Measurements from ENCODE around the gene IGSF11. TPM values are rescaled to one million over a fixed set of nuclear protein-coding genes. Genes with fewer than 3 reads are reported as not detected.
A peak's percentile ranks its signal among the peaks of the same experiment; 100 is the strongest.
"Not testable (repeated sequence)": the region's sequence is repeated elsewhere in the genome, so short reads cannot be mapped to it uniquely, and the experiment has no call there.

IGSF11 gene
- total RNA-seq, 5 donors from 2014 or later (not counting 1 experiment from before 2014, with no cell fraction given): 0.20 to 0.70 (median 0.41) TPM

GRCh38 chr3:118981494-118982134 is 53.0 kb downstream of the IGSF11 start:
- no peak overlapping the region for H3K4me3 Mint-ChIP-seq
- peaks cover 6 to 11% (median 9%) of the 10 kb centered on the region in 3 donors for H3K4me1 Mint-ChIP-seq
- Histone ChIP-seq H3K27ac (ENCODE audit: low read length) (no peak overlapping the region), H3K27me3 (replicated peaks in 1 of 2; ENCODE audit: control insufficient read depth in 2 of 2, extremely low read depth in 1 of 2, insufficient read depth in 2 of 2, low read length in 1 of 2) (no peaks in the 10 kb centered on the region), H3K36me3 (ENCODE audit: control insufficient read depth in 2 of 2, extremely low read depth in 1 of 2, insufficient read depth in 1 of 2, low read length in 1 of 2) (no peaks in the 10 kb centered on the region), H3K4me1 (ENCODE audit: control insufficient read depth in 1 of 2, extremely low read depth in 1 of 2, insufficient read depth in 2 of 2, low read length in 2 of 2) (peaks cover 0 to 2% of the 10 kb centered on the region in 2 experiments), H3K9me3 (no peaks in the 10 kb centered on the region), H3K4me3 (ENCODE audit: control insufficient read depth in 1 of 2, extremely low read depth in 1 of 2, low read length in 1 of 2) (no peak overlapping the region)
- H3K36me3 Mint-ChIP-seq: no peaks in the 10 kb centered on the region
- peaks cover 0 to 7% of the 10 kb centered on the region in 2 donors for H3K27me3 Mint-ChIP-seq
- ChIA-PET POLR2A (no interaction called here), CTCF (no interaction called here)
- H3K27ac Mint-ChIP-seq: no peak overlapping the region
- ATAC-seq (replicated peaks in 1 of 4): no peak
- WGBS (ENCODE audit: insufficient coverage): 91% methylated on average over 6 of the region's 6 CpGs
- DNase-seq: no peak
- H3K9me3 Mint-ChIP-seq: no peaks in the 10 kb centered on the region

GRCh38 chr3:118980832-118981231 is 53.8 kb downstream of the IGSF11 start:
- Mint-ChIP-seq H3K9me3 (no peaks in the 10 kb centered on the region), H3K27ac (no peak overlapping the region), H3K36me3 (no peaks in the 10 kb centered on the region), H3K4me1 (peaks cover 8 to 14% (median 10%) of the 10 kb centered on the region in 3 donors), H3K27me3 (peaks cover 0 to 7% of the 10 kb centered on the region in 2 donors), H3K4me3 (no peak overlapping the region)
- Histone ChIP-seq H3K27me3 (replicated peaks in 1 of 2; ENCODE audit: control insufficient read depth in 2 of 2, extremely low read depth in 1 of 2, insufficient read depth in 2 of 2, low read length in 1 of 2) (no peaks in the 10 kb centered on the region), H3K4me1 (ENCODE audit: control insufficient read depth in 1 of 2, extremely low read depth in 1 of 2, insufficient read depth in 2 of 2, low read length in 2 of 2) (peaks cover 0 to 2% of the 10 kb centered on the region in 2 experiments), H3K36me3 (ENCODE audit: control insufficient read depth in 2 of 2, extremely low read depth in 1 of 2, insufficient read depth in 1 of 2, low read length in 1 of 2) (no peaks in the 10 kb centered on the region), H3K27ac (ENCODE audit: low read length) (no peak overlapping the region), H3K4me3 (ENCODE audit: control insufficient read depth in 1 of 2, extremely low read depth in 1 of 2, low read length in 1 of 2) (no peak overlapping the region), H3K9me3 (no peaks in the 10 kb centered on the region)
- ChIA-PET CTCF (no interaction called here), POLR2A (no interaction called here)
- ATAC-seq (replicated peaks in 1 of 4) (no peak), DNase-seq (no peak)
- no CpG with 5 or more reads among the region's 2 CpGs for WGBS (ENCODE audit: insufficient coverage)

- CTCF ChIA-PET: no interaction called here
- ATAC-seq (replicated peaks in 1 of 4) (no peak), DNase-seq (no peak)
- no peak overlapping the region for H3K4me3 ChIP-seq (ENCODE audit: control insufficient read depth in 1 of 2, extremely low read depth in 1 of 2, low read length in 1 of 2)
- H3K27me3 ChIP-seq (replicated peaks in 1 of 2; ENCODE audit: control insufficient read depth in 2 of 2, extremely low read depth in 1 of 2, insufficient read depth in 2 of 2, low read length in 1 of 2): no peaks in the 10 kb centered on the region
- H3K27me3 Mint-ChIP-seq: peaks cover 0 to 4% of the 10 kb centered on the region in 2 donors
- H3K9me3 Mint-ChIP-seq: no peaks in the 10 kb centered on the region
- WGBS (ENCODE audit: insufficient coverage): 100% methylated on average over 4 of the region's 5 CpGs
- H3K4me1 Mint-ChIP-seq: peaks cover 5 to 7% (median 6%) of the 10 kb centered on the region in 3 donors
- H3K9me3 ChIP-seq: no peaks in the 10 kb centered on the region
- no peak overlapping the region for H3K4me3 Mint-ChIP-seq
- POLR2A ChIA-PET: no interaction called here
- H3K27ac ChIP-seq (ENCODE audit: low read length): no peak overlapping the region
- no peaks in the 10 kb centered on the region for H3K36me3 Mint-ChIP-seq
- H3K36me3 ChIP-seq (ENCODE audit: control insufficient read depth in 2 of 2, extremely low read depth in 1 of 2, insufficient read depth in 1 of 2, low read length in 1 of 2): no peaks in the 10 kb centered on the region
- H3K4me1 ChIP-seq (ENCODE audit: control insufficient read depth in 1 of 2, extremely low read depth in 1 of 2, insufficient read depth in 2 of 2, low read length in 2 of 2): no peaks in the 10 kb centered on the region
- H3K27ac Mint-ChIP-seq: no peak overlapping the region
Measured at GRCh38 chr3:118978393-118978758, 56.3 kb downstream of the IGSF11 start.

GRCh38 chr3:118977671-118978392 is 56.8 kb downstream of the IGSF11 start:
- ChIA-PET POLR2A (no interaction called here), CTCF (no interaction called here)
- ATAC-seq (replicated peaks in 1 of 4) (peak in 1 of 4 experiments; percentile 26), DNase-seq (no peak)
- no peak overlapping the region for H3K27ac Mint-ChIP-seq
- no peaks in the 10 kb centered on the region for H3K4me1 ChIP-seq (ENCODE audit: control insufficient read depth in 1 of 2, extremely low read depth in 1 of 2, insufficient read depth in 2 of 2, low read length in 2 of 2)
- H3K27me3 Mint-ChIP-seq: peaks cover 0 to 4% of the 10 kb centered on the region in 2 donors
- H3K36me3 Mint-ChIP-seq: no peaks in the 10 kb centered on the region
- H3K36me3 ChIP-seq (ENCODE audit: control insufficient read depth in 2 of 2, extremely low read depth in 1 of 2, insufficient read depth in 1 of 2, low read length in 1 of 2): no peaks in the 10 kb centered on the region
- WGBS (ENCODE audit: insufficient coverage): 85% methylated on average over 8 of the region's 8 CpGs
- no peaks in the 10 kb centered on the region for H3K27me3 ChIP-seq (replicated peaks in 1 of 2; ENCODE audit: control insufficient read depth in 2 of 2, extremely low read depth in 1 of 2, insufficient read depth in 2 of 2, low read length in 1 of 2)
- H3K27ac ChIP-seq (ENCODE audit: low read length): no peak overlapping the region
- no peak overlapping the region for H3K4me3 ChIP-seq (ENCODE audit: control insufficient read depth in 1 of 2, extremely low read depth in 1 of 2, low read length in 1 of 2)
- no peaks in the 10 kb centered on the region for H3K9me3 ChIP-seq
- no peak overlapping the region for H3K4me3 Mint-ChIP-seq
- peaks cover 5 to 7% (median 6%) of the 10 kb centered on the region in 3 donors for H3K4me1 Mint-ChIP-seq
- H3K9me3 Mint-ChIP-seq: no peaks in the 10 kb centered on the region

- Mint-ChIP-seq H3K27me3 (peaks cover 0 to 4% of the 10 kb centered on the region in 2 donors), H3K36me3 (no peaks in the 10 kb centered on the region), H3K27ac (no peak overlapping the region), H3K4me3 (no peak overlapping the region), H3K4me1 (peaks cover 5 to 7% (median 6%) of the 10 kb centered on the region in 3 donors), H3K9me3 (no peaks in the 10 kb centered on the region)
- no peaks in the 10 kb centered on the region for H3K36me3 ChIP-seq (ENCODE audit: control insufficient read depth in 2 of 2, extremely low read depth in 1 of 2, insufficient read depth in 1 of 2, low read length in 1 of 2)
- no peaks in the 10 kb centered on the region for H3K9me3 ChIP-seq
- POLR2A ChIA-PET: no interaction called here
- no peak overlapping the region for H3K27ac ChIP-seq (ENCODE audit: low read length)
- ATAC-seq (replicated peaks in 1 of 4): no peak
- no peaks in the 10 kb centered on the region for H3K4me1 ChIP-seq (ENCODE audit: control insufficient read depth in 1 of 2, extremely low read depth in 1 of 2, insufficient read depth in 2 of 2, low read length in 2 of 2)
- no peak overlapping the region for H3K4me3 ChIP-seq (ENCODE audit: control insufficient read depth in 1 of 2, extremely low read depth in 1 of 2, low read length in 1 of 2)
- H3K27me3 ChIP-seq (replicated peaks in 1 of 2; ENCODE audit: control insufficient read depth in 2 of 2, extremely low read depth in 1 of 2, insufficient read depth in 2 of 2, low read length in 1 of 2): no peaks in the 10 kb centered on the region
- CTCF ChIA-PET: interaction anchor here in 1 of 2 donors (0.7 kb wide), 1 partner anchor 1134 kb away, joined by 3 read pairs; no protein-coding TSS in a partner anchor
- DNase-seq: no peak
Measured at GRCh38 chr3:118977118-118977517, 57.5 kb downstream of the IGSF11 start.

GRCh38 chr3:118975476-118975875 is 59.2 kb downstream of the IGSF11 start:
- ATAC-seq (replicated peaks in 1 of 4); H3K9me3 Mint-ChIP-seq; CTCF ChIA-PET; H3K4me1 Mint-ChIP-seq; H3K27ac ChIP-seq (ENCODE audit: low read length); H3K27me3 ChIP-seq (replicated peaks in 1 of 2; ENCODE audit: control insufficient read depth in 2 of 2, extremely low read depth in 1 of 2, insufficient read depth in 2 of 2, low read length in 1 of 2); H3K27me3 Mint-ChIP-seq; DNase-seq; H3K4me3 Mint-ChIP-seq; H3K36me3 Mint-ChIP-seq; H3K4me3 ChIP-seq (ENCODE audit: control insufficient read depth in 1 of 2, extremely low read depth in 1 of 2, low read length in 1 of 2); H3K36me3 ChIP-seq (ENCODE audit: control insufficient read depth in 2 of 2, extremely low read depth in 1 of 2, insufficient read depth in 1 of 2, low read length in 1 of 2); H3K4me1 ChIP-seq (ENCODE audit: control insufficient read depth in 1 of 2, extremely low read depth in 1 of 2, insufficient read depth in 2 of 2, low read length in 2 of 2); H3K9me3 ChIP-seq; H3K27ac Mint-ChIP-seq: not testable (repeated sequence)
- POLR2A ChIA-PET: interaction anchor here in 1 of 2 donors (0.5 kb wide), 1 partner anchor 62 kb away, joined by 4 read pairs; no protein-coding TSS in a partner anchor
- no CpG with 5 or more reads among the region's 1 CpG for WGBS (ENCODE audit: insufficient coverage)
